H1 (cell line): ENCODE data around the gene BRPF1. TPM values are rescaled to one million over a fixed set of nuclear protein-coding genes. Genes with fewer than 3 reads are reported as not detected.

Source experiments
- CTCF ChIA-PET: fragments of 300-600 bp; sonication (Branson Sonifier 250); formaldehyde crosslinking; loops from one replicate; lab custom pipeline; 2021; ENCODE audit not compliant: partially characterized antibody; lab: Charles Lee
- POLR2A ChIA-PET: fragments of 300-600 bp; sonication (Branson Sonifier 250); formaldehyde crosslinking; loops from one replicate; lab custom pipeline; 2021; ENCODE audit warnings: inconsistent platforms; ENCODE audit not compliant: partially characterized antibody; lab: Charles Lee
- DNase-seq, 2 experiments: peaks; one replicate each; pipeline versions ENCODE4 v3.0.0 to v3.0.0-alpha.2; 2010 to 2022; ENCODE audit warnings: low spot score in 2 of 2, low read depth in 1 of 2, mixed read lengths in 1 of 2
- FAIRE-seq: peaks from 2 replicates; lab custom pipeline; 2011; peaks lifted over from hg19 to GRCh38; lab: Jason Lieb, UNC
- H2AFZ ChIP-seq: 2 replicates; pipeline ENCODE4 v1.8.1; 2012; ENCODE audit warnings: low read length, inconsistent platforms
- H2AK5ac ChIP-seq: 2 replicates; pipeline ENCODE4 v1.6.1; 2013; ENCODE audit warnings: low read depth, low read length
- H2BK120ac ChIP-seq: replicated peaks from 2 replicates; pipeline ENCODE3; 2013; ENCODE audit warnings: low read depth, low read length, inconsistent platforms
- H2BK12ac ChIP-seq: 2 replicates; pipeline ENCODE4 v1.6.1; 2013; ENCODE audit warnings: low read depth, low read length
- H2BK15ac ChIP-seq: 2 replicates; pipeline ENCODE4 v1.6.1; 2013; ENCODE audit warnings: low read length
- H2BK20ac ChIP-seq: 2 replicates; pipeline ENCODE4 v1.6.1; 2013; ENCODE audit warnings: low read length
- H2BK5ac ChIP-seq: 2 replicates; pipeline ENCODE4 v1.6.1; 2013; ENCODE audit warnings: low read depth, low read length
- H3K14ac ChIP-seq: 2 replicates; pipeline ENCODE4 v1.6.1; 2013; ENCODE audit warnings: inconsistent platforms; ENCODE audit not compliant: insufficient read length
- H3K18ac ChIP-seq: 2 replicates; pipeline ENCODE4 v1.6.1; 2013; ENCODE audit warnings: low read length; ENCODE audit errors: extremely low read depth
- H3K23ac ChIP-seq: 2 replicates; pipeline ENCODE4 v1.6.1; 2013; ENCODE audit warnings: inconsistent platforms; ENCODE audit not compliant: insufficient read length
- H3K23me2 ChIP-seq: 2 replicates; pipeline ENCODE4 v1.6.1; 2013; ENCODE audit warnings: low read depth, low read length
- H3K27ac ChIP-seq: 2 replicates; pipeline ENCODE4 v1.6.1; 2011; ENCODE audit warnings: low read depth, low read length, inconsistent platforms
- H3K27me3 ChIP-seq, 4 experiments: replicated peaks in 1 of 4; 1 replicate in 1 of 4; 2 replicates in 3 of 4; pipeline versions ENCODE4 v1.6.1 to v1.8.1; 2011 to 2013; ENCODE audit warnings: low read length in 3 of 4, mild to moderate bottlenecking in 3 of 4, inconsistent platforms in 2 of 4, mixed read lengths in 2 of 4, moderate library complexity in 1 of 4; ENCODE audit not compliant: control insufficient read depth in 3 of 4, insufficient read depth in 3 of 4; ENCODE audit errors: extremely low read depth in 1 of 4
- H3K36me3 ChIP-seq, 4 experiments: 2 replicates each; pipeline versions ENCODE4 v1.6.1 to v1.8.1; 2011 to 2013; ENCODE audit warnings: mild to moderate bottlenecking in 4 of 4, low read length in 3 of 4, moderate library complexity in 2 of 4, control low read depth in 1 of 4, inconsistent platforms in 1 of 4; ENCODE audit not compliant: insufficient read depth in 4 of 4, control insufficient read depth in 2 of 4
- H3K4ac ChIP-seq: replicated peaks from 2 replicates; pipeline ENCODE3; 2013; ENCODE audit warnings: low read length, low read depth, mixed read lengths, inconsistent platforms; ENCODE audit not compliant: insufficient read length
- H3K4me1 ChIP-seq, 4 experiments: replicated peaks in 1 of 4; 1 replicate in 1 of 4; 2 replicates in 3 of 4; pipeline versions ENCODE4 v1.6.1 to v1.8.1; 2011 to 2013; ENCODE audit warnings: low read length in 3 of 4, inconsistent platforms in 2 of 4, mixed read lengths in 1 of 4; ENCODE audit not compliant: insufficient read depth in 4 of 4, control insufficient read depth in 3 of 4
- H3K4me2 ChIP-seq, 2 experiments: 2 replicates each; pipeline versions ENCODE4 v1.6.1 to v1.8.1; 2011 to 2013; ENCODE audit warnings: low read depth in 2 of 2, low read length in 2 of 2, control low read depth in 1 of 2, inconsistent platforms in 1 of 2, mild to moderate bottlenecking in 1 of 2; ENCODE audit not compliant: insufficient read depth in 1 of 2
- H3K4me3 ChIP-seq, 4 experiments: fragments of 200-600, 300-600 bp in 1 of 4; sonication (generic), shearing (Covaris generic), sonication (Bioruptor Twin) in 1 of 4; 2 replicates each; pipeline versions ENCODE4 v1.5.1 to v1.8.1; 2011 to 2016; ENCODE audit warnings: low read length in 4 of 4, low read depth in 3 of 4, control low read depth in 2 of 4, inconsistent platforms in 2 of 4, mild to moderate bottlenecking in 2 of 4, mixed read lengths in 1 of 4, moderate library complexity in 1 of 4; ENCODE audit not compliant: insufficient read depth in 2 of 4; ENCODE audit errors: extremely low read depth in 1 of 4
- H3K56ac ChIP-seq: replicated peaks from 2 replicates; pipeline ENCODE3; 2013; ENCODE audit warnings: low read depth, mild to moderate bottlenecking, mixed read lengths, low read length, inconsistent platforms; ENCODE audit not compliant: insufficient read length
- H3K79me1 ChIP-seq: 2 replicates; pipeline ENCODE4 v1.6.1; 2013; ENCODE audit warnings: low read depth, low read length, control low read depth
- H3K79me2 ChIP-seq, 2 experiments: 2 replicates each; pipeline versions ENCODE4 v1.6.1 to v1.8.1; 2012 to 2013; ENCODE audit warnings: low read length in 2 of 2, mild to moderate bottlenecking in 2 of 2, inconsistent platforms in 1 of 2; ENCODE audit not compliant: insufficient read depth in 2 of 2, control insufficient read depth in 1 of 2
- H3K9ac ChIP-seq, 4 experiments: replicated peaks in 1 of 4; 1 replicate in 1 of 4; 2 replicates in 3 of 4; pipeline versions ENCODE4 v1.6.1 to v1.8.1; 2011 to 2013; ENCODE audit warnings: low read depth in 3 of 4, low read length in 3 of 4, control low read depth in 2 of 4, mild to moderate bottlenecking in 2 of 4, moderate library complexity in 2 of 4, inconsistent platforms in 1 of 4; ENCODE audit errors: extremely low read depth in 1 of 4
- H3K9me3 ChIP-seq, 2 experiments: 2 replicates each; pipeline versions ENCODE4 v1.6.1 to v1.8.1; 2012 to 2013; ENCODE audit warnings: mild to moderate bottlenecking in 2 of 2, moderate library complexity in 2 of 2, control low read depth in 1 of 2, inconsistent platforms in 1 of 2, low read depth in 1 of 2, low read length in 1 of 2, mixed read lengths in 1 of 2; ENCODE audit not compliant: insufficient read depth in 2 of 2
- H4K20me1 ChIP-seq, 2 experiments: replicated peaks in 1 of 2; 2 replicates each; pipeline versions ENCODE3 to v1.8.1; 2011 to 2013; ENCODE audit warnings: inconsistent platforms in 2 of 2, low read length in 2 of 2, mild to moderate bottlenecking in 1 of 2; ENCODE audit not compliant: insufficient read depth in 2 of 2, control insufficient read depth in 1 of 2
- H4K5ac ChIP-seq: 2 replicates; pipeline ENCODE4 v1.6.1; 2013; ENCODE audit warnings: low read length, low read depth, mixed read lengths, inconsistent platforms; ENCODE audit not compliant: insufficient read length
- H4K8ac ChIP-seq: 2 replicates; pipeline ENCODE4 v1.8.0; 2013; ENCODE audit warnings: mild to moderate bottlenecking, moderate library complexity, low read length, inconsistent platforms; ENCODE audit not compliant: insufficient read depth; ENCODE audit errors: extremely low read depth
- H4K91ac ChIP-seq: replicated peaks from 2 replicates; pipeline ENCODE3; 2013; ENCODE audit warnings: low read length, mixed read lengths, inconsistent platforms; ENCODE audit not compliant: insufficient read length
- ATF2 ChIP-seq: IDR thresholded peaks from 2 replicates; pipeline ENCODE4 v1.6.1; 2012; ENCODE audit warnings: low read length, inconsistent platforms
- ATF3 ChIP-seq: IDR thresholded peaks from 2 replicates; pipeline ENCODE4 v1.6.1; 2011; ENCODE audit warnings: low read depth, mild to moderate bottlenecking, low read length; ENCODE audit not compliant: insufficient read depth
- CEBPB ChIP-seq: IDR thresholded peaks from 2 replicates; pipeline ENCODE4 v1.6.1; 2012; ENCODE audit warnings: low read depth, low read length
- MAFK ChIP-seq: IDR thresholded peaks from 2 replicates; pipeline ENCODE4 v1.6.1; 2012; ENCODE audit warnings: low read depth, mild to moderate bottlenecking, improper control_type of control experiment, low read length
- NANOG ChIP-seq: IDR thresholded peaks from 2 replicates; pipeline ENCODE4 v1.6.1; 2011; ENCODE audit warnings: low read length, low read depth, mild to moderate bottlenecking, inconsistent platforms; ENCODE audit not compliant: insufficient read depth, poor library complexity, severe bottlenecking
- NRF1 ChIP-seq: IDR thresholded peaks from 2 replicates; pipeline ENCODE4 v1.6.1; 2011; ENCODE audit warnings: mild to moderate bottlenecking, low read depth, low read length, improper control_type of control experiment
- RFX5 ChIP-seq: IDR thresholded peaks from 2 replicates; pipeline ENCODE4 v1.6.1; 2011; ENCODE audit warnings: low read depth, low read length, improper control_type of control experiment, borderline replicate concordance
- SAP30 ChIP-seq: fragments of 300-600 bp; sonication (generic); IDR thresholded peaks from 2 replicates; pipeline ENCODE4 v1.7.1; 2012; ENCODE audit warnings: low read length, moderate library complexity, mild to moderate bottlenecking, inconsistent platforms; ENCODE audit not compliant: insufficient read depth, insufficient replicate concordance
- SP1 ChIP-seq: IDR thresholded peaks from 2 replicates; pipeline ENCODE4 v1.6.1; 2011; ENCODE audit warnings: low read depth, low read length
- TAF7 ChIP-seq: optimal IDR thresholded peaks from 2 replicates; pipeline ENCODE3; 2011; ENCODE audit warnings: low read depth, mild to moderate bottlenecking, inconsistent platforms, low read length, moderate library complexity, borderline replicate concordance
- WGBS, 2 experiments: shearing (Covaris generic) in 1 of 2; methylation state at CpG; one replicate each; pipeline versions ENCODE4 v1.1.6 to v1.1.7; 2013 to 2015; ENCODE audit warnings: low lambda C conversion rate in 2 of 2, mixed read lengths in 2 of 2, inconsistent platforms in 1 of 2, low coverage in 1 of 2, missing lambda C conversion rate in 1 of 2; ENCODE audit not compliant: insufficient replicate concordance in 2 of 2, insufficient coverage in 1 of 2, insufficient read length in 1 of 2; ENCODE audit errors: extremely low coverage in 1 of 2, missing lambda C conversion rate in 1 of 2; 5-methylcytosine and 5-hydroxymethylcytosine counted together
- polyA plus RNA-seq, 7 experiments: library from polyadenylated mRNA; depleted of rRNA in 3 of 7; stranded (reverse) in 5 of 7; unstranded in 2 of 7; fragments of >200 nt in 5 of 7; fragments of 200-250 nt in 2 of 7; gene quantifications; 1 replicate in 5 of 7; 2 replicates in 1 of 7; 4 replicates in 1 of 7; pipeline versions ENCODE4 v1.2.1 to v1.2.3, GENCODE V29; 2011 to 2013; ENCODE audit warnings: missing spikeins in 2 of 7, mixed read lengths in 2 of 7
- total RNA-seq: library from RNA; stranded (reverse); fragmentation: NEBNext Ultra II Directional; extraction: Animal tissue kit (Norgen Biotek cat#: 25700); gene quantifications from 2 replicates; pipeline ENCODE4 v1.2.1, GENCODE V29; 2021

The BRPF1 gene
- total and polyA plus RNA-seq, 2 of the 8 experiments (the other 6 are each of a cell fraction or from before 2014, with no cell fraction given) = 11.3 to 21.7 TPM

GRCh38 chr3:9760779-9761505 is 29.4 kb downstream of the BRPF1 start:
- Histone ChIP-seq H4K8ac (no peak overlapping the region; the same call in 1 of the 2 replicates), H2BK5ac (no peak overlapping the region; the same call in 1 of the 2 replicates), H3K18ac (no peak overlapping the region), H3K14ac (no peak overlapping the region), H3K4me3 (no peak overlapping the region), H3K9me3 (no peaks in the 10 kb centered on the region), H3K56ac (no peak overlapping the region), H3K27ac (no peak overlapping the region), H2AFZ (no peak overlapping the region), H3K23me2 (no peaks in the 10 kb centered on the region), H3K27me3 (no peaks in the 10 kb centered on the region; a peak in 1 of 7 replicates), H4K5ac (no peak overlapping the region), H2BK120ac (no peak overlapping the region), H3K79me2 (no peaks in the 10 kb centered on the region), H4K91ac (no peak overlapping the region), H3K79me1 (no peaks in the 10 kb centered on the region), H2BK12ac (no peak overlapping the region), H2BK20ac (no peak overlapping the region), H2AK5ac (no peak overlapping the region), H3K36me3 (peaks cover 3 to 25% (median 11%) of the 10 kb centered on the region in 4 experiments; a peak in 7 of 8 replicates), H3K4me2 (no peak overlapping the region), H3K23ac (no peak overlapping the region), H4K20me1 (peaks cover 0 to 14% of the 10 kb centered on the region in 2 experiments), H2BK15ac (no peak overlapping the region), H3K9ac (no peak overlapping the region), H3K4ac (no peak overlapping the region), H3K4me1 (peaks cover 0 to 5% (median 0%) of the 10 kb centered on the region in 4 experiments; a peak in 1 of 7 replicates)
- FAIRE-seq (no peak), DNase-seq (no peak)
- ChIA-PET CTCF (no interaction called here), POLR2A (interaction anchor here (0.6 to 1.4 kb wide), 6 partner anchors 8 to 369 kb away, joined by 3 to 6 read pairs (median 3); no protein-coding TSS in a partner anchor)
- 87% methylated on average over 10 of the region's 10 CpGs; no CpG with 5 or more reads in 1 of the 2 experiments for WGBS, 2 experiments
- TF ChIP-seq ATF3 (no peak), TAF7 (no peak), SAP30 (no peak), SP1 (no peak), NRF1 (no peak), RFX5 (no peak), CEBPB (no peak), ATF2 (no peak), MAFK (no peak), NANOG (no peak)
